Measurements from ENCODE around the gene CRELD1. TPM values are rescaled to one million over a fixed set of nuclear protein-coding genes. Genes with fewer than 3 reads are reported as not detected.

Gene CRELD1
- total and polyA plus RNA-seq, 2 of the 4 experiments (the other 2 are of a cell fraction), result 8.6 to 25.7 TPM

DNA sequence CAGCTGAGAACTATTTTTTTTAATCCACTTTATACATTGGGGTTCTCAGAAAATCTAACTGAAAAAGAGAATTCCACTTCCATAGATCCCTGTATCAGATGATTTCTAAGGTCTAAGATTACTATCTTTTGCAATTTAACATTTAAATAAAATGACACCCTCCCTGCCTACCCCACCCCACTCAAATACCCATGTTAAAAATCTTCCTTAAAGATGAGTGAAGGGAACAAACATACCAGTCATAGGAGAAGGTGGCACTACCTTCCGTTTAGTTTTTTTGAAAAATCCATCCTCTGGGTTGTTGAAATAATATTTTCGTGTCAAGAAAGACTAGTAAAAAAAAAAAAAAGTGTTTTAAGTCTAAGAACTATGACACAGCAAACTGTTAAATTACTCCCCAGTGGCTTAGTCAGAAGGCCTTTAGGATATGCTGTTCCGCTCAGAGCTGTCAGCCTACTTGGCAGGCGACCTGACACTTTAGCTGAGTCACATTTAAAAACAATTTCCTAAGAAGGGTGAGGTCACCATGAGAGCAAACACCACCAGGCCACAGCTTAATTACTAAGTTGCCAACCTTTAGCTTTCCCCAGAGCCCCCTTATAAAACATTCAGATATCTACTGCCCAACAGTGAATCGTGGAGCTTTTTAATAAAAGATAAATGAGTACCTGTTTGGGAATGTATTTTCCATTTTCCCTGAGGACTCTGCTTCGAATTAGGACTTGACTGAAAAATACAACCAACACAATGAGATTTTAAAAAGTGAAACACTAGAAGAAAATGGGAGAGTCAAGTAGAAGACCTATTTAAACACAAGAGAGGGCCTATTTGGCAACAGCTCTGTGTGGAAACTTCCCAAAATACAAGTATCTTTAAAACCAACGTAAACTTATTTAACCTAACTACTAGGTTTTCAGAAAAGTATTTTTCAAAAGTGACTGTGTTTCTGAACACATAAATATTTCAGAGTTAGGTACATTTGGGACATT lies 43.4 kb downstream of the CRELD1 start (continued):
- TF ChIP-seq, protein P1, sequence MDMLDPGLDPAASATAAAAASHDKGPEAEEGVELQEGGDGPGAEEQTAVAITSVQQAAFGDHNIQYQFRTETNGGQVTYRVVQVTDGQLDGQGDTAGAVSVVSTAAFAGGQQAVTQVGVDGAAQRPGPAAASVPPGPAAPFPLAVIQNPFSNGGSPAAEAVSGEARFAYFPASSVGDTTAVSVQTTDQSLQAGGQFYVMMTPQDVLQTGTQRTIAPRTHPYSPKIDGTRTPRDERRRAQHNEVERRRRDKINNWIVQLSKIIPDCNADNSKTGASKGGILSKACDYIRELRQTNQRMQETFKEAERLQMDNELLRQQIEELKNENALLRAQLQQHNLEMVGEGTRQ (IDR thresholded peaks at IDR 0.05; ENCODE audit: low read depth, low read length), result no peak
- TF ChIP-seq MAFK (IDR thresholded peaks at IDR 0.05; ENCODE audit: low read depth, low read length), result peak; percentile 87
- TF ChIP-seq RCOR1 (IDR thresholded peaks at IDR 0.05; ENCODE audit: insufficient replicate concordance, low read length), result no peak
- peak; percentile 76 for TF ChIP-seq MXI1 (IDR thresholded peaks at IDR 0.05; ENCODE audit: borderline replicate concordance, low read depth, low read length)

Measured in IMR-90 (cell line).